HG02678 (cell line): ENCODE data around the gene SPEF1.
A peak's percentile ranks its signal among the peaks of the same experiment; 100 is the strongest.

Experiments used
- ATAC-seq: cut with Tn5 transposase; IDR thresholded peaks from one replicate; pipeline ENCODE4 v1.9.1; 2021; ENCODE audit warnings: mild to moderate bottlenecking, moderate library complexity; ENCODE audit not compliant: unreplicated experiment

SPEF1 gene

DNA sequence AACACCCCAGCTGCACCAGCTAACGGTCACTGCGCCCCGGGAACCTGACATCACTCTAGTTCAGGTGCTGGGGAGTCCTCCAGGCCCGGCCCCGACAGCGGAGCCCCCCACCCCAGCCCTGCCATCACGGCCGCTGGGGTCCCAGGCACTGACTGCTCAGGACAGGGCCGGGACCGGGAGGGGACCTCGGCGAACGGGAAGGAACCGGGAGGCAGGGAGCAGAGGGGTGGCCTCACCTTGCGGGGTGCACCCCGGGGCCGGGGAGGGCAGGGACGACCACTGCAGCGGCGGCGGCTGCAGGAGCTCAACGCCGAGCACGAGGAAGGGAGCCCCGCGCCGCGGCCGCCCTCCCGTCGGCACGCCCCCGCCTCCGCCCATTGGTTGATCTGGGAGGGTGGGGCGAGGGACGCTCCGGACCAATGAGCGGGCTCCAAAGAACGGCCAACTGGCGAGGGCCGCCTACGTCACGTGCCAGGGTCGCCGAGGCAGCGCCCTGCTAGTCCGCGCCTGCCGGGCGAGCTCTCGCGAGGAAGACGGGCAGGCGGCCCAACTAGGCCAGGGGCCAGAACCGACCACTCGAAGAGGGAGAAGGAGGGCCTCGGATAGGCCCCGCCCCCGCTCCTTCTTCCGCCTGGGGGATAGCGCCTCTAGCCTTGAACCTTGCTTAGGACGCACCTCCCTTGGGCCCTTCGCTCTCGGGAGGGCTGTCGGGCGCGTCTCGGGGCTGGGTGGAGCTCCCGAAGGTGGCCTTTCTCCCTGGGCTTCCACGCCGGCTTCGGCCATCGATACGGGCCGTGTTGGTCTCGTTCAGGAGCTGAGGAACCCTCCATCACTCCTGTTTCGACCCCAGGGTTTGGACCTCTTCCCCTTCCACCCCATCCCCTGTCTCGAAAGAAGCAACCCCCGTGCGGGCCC, 13.6 kb downstream of the SPEF1 start, which contains the start of gene ADISSP:
TSS of gene ADISSP (minus strand) at position 327 of the 915 bp plus-strand sequence. CDS start 7,653 bp downstream, outside the sequence.
- ATAC-seq = peak; percentile 96

GRCh38 chr20:3767110-3767426, 14.2 kb downstream of the SPEF1 start:
- no peak for ATAC-seq

GRCh38 chr20:3766422-3767109, 14.7 kb downstream of the SPEF1 start:
- ATAC-seq = no peak

- ATAC-seq = no peak
These were observed 15.9 kb downstream of the SPEF1 start for GRCh38 chr20:3765171-3765882.

DNA sequence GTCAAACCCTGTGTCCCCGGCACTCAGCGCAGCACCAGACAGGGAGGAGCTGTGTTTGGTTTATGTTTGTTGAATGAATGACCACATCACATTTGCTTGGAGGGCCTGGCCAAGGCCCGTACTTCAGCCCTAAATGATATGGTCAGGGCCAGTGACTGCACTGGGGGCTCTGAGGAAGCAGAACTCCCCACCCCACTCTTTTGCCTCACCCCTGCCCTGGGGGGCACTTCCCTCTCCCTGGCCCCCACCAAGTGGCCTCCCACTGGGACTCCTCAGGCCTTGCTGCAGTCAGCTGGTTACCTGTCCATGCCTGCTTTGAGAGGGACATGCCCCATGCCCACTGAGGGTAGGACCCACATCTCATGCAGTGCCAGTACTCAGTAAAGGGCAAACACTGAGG, 16.6 kb downstream of the SPEF1 start:
- no peak for ATAC-seq

DNA sequence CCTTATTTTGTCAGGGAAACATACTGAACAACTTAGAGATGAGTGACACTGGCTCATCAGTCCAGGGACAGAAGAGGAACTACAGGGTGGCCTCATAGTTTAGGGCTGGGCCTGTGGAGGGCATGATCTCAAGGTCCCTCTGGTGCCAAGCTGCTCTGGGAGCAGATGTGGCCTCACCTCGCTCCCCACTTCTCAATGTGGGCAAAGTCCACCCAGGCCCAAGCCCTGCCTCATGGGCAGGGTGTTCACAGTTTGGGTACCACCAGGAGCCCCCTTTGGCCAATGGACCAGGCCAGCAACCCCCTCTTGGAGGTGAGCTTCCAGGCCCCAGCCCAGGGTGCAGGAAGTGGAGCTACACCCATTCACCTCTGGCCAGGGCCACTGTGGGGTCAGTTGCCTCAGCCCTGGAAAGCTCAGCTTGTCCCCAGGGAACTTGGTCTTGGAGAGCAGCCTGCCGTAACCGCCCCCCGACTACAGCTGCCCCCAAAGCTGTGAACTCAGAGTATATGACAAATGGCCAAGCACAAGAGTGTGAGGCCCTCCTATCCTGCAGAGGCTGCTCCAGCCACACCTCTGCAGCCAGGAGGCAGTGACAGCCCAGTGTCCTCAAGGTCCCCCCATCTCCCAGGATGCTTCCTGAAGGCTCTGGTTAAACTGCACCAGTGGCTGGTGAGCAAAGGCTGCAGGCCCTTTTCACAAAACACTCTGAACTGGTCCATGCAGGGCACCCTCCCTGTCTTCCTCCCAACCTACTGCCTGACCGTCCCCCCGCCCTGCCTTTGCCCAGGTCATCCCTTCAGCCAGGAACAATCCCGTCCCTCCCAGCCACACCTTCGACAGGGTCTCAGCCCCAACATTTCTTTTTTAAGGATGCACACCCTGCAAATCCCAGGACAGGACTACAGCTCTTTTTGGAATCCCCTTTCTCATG, 17.3 kb downstream of the SPEF1 start:
- ATAC-seq = no peak

DNA sequence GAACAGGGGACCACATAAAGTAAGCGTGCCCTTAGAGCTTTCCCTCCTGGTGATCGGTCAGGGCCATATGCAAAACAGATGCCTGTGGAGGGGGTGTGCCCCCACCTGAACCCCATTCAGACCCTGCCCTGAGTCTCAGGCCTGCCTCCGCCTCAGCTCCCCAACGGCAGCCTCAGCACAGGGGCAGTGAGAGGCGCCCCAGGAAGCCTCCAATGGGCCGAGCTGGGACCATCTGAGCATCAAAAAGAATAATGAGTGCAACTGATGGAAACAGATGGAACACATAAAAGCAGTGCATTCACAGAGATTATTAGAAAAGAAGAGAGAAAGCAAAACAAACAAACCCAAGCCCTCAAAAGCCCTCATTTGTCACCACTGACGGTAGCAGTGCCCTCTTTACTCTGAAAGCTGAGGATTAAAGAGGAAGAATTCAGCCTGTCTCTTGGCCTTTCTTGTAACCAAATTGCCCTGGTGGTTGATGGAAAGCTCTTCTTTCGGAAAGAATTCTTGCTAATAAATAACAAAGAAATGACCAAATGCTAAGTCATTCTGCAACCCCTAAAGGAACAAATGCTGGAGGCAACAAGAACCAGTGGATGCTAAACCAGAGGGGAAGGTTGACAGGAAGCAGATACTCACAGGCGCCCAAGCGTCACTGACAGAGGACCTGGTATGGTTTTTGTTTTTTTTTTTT, 20.4 kb downstream of the SPEF1 start:
- ATAC-seq = no peak

DNA sequence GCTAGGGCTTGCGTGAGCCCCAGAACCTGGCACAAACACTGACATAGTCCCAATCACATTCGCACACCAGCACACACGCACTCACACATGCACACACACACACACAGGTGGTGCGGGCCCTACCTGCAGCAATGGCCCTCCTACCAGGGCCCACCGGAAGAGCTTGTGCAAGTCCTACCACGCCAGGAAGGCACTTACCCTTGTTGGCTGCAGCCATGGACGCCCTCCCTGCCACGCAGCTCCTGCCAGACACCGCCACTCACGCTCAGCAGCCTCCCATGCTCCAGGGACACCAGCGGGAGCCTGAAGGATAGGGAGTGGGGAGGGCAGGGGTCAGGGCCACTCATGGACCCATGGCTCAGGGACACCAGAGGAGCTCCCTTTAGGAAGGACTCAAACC, 21.4 kb downstream of the SPEF1 start:
- no peak for ATAC-seq

GRCh38 chr20:3759316-3759823, 21.9 kb downstream of the SPEF1 start:
- ATAC-seq = no peak

- no peak for ATAC-seq
These were observed 22.7 kb downstream of the SPEF1 start for GRCh38 chr20:3758566-3758965.

GRCh38 chr20:3757268-3757667, 24.0 kb downstream of the SPEF1 start:
- ATAC-seq = no peak

DNA sequence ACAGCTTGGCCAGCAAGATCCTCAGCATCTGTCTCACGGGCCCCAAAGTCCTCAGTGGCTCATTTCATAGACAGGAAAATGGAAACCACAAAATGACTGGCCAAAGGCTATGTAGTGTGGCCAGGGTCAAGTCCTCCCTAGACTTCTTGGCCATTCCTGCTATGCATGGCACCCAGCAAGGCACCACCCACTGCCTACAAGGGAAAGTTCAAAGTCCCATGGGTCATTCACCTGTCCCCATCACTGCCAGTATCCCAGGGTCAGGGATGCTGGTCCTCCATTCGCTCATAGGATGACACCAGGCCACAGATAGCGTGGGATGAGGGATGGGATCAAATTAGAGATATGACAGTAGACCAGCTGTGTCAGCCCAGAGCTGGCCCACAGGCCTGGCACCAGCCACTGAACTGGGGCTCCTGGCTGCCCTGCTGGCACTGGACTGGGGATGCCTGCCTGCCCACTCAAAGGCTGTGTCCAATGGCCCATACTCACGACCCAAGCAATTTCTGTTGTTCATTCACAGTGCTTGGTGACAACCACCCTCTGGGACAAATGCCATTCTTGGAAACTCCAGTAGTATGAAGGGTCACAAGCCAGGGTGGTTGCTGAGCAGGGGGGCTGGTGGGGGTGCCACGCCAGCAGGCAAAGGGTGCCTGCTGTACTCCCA, 25.3 kb downstream of the SPEF1 start:
- ATAC-seq = no peak

DNA sequence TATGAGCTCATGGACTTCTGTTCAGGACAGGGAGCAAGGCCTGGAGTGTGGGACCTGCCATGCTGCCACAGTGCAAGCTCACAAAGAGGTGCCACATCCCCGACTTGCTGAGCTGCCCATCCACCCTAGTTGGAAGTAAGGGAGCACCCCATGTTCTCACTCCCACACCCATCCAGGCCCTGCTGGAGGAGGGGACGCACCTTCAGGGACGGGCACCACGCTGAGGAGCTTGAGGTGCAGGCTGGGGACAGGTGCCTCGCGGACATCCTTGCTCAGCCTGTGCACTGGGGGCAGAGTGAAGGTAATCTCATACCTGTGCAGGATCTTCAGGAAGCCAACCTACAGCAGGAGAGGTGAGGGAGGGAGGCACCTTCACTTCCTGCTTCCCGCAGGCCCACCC, 26.0 kb downstream of the SPEF1 start:
- ATAC-seq = no peak

- no peak for ATAC-seq
These were observed 27.0 kb downstream of the SPEF1 start for GRCh38 chr20:3754276-3754630.

DNA sequence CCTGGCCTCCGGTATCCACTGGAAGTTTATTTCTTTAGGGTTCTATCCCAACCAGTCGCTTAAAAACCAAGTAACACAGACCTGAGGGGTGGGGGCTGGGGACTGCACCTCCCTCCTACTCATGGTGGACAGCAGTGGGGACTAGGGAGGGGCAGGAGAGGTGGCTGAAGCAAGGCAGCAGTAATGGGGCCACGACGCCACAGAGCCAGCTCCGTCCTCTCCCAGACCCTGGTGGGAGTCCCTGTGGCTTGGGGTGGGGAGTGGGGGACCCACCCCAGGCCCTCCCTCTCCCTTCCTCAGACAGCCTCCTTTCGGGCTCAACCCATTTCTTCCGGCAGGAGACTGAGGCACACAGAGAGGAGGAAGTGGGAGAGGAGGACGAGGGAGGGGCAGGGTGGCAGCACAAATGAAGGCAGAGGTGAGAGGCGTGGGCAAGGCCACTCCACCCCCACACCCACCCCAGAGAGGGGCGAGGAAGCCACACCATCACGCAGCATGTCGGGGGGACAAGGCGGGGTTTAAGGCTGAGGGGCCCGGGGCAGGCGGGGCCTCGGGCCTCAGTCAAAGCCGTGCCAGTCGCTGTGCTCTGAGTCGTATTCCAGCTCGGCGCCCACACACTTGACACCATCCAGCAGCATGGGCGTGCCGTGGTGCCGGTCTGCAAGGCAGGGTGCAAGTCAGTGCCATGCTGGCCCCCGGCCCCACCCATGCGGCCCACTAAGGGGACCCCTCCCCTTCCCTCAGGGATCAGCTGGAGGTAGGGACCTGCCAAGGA, 27.6 kb downstream of the SPEF1 start:
- ATAC-seq = no peak

- no peak for ATAC-seq
These were observed 28.1 kb downstream of the SPEF1 start for GRCh38 chr20:3753098-3753497.

GRCh38 chr20:3752386-3752759, 28.9 kb downstream of the SPEF1 start:
- ATAC-seq = no peak

DNA sequence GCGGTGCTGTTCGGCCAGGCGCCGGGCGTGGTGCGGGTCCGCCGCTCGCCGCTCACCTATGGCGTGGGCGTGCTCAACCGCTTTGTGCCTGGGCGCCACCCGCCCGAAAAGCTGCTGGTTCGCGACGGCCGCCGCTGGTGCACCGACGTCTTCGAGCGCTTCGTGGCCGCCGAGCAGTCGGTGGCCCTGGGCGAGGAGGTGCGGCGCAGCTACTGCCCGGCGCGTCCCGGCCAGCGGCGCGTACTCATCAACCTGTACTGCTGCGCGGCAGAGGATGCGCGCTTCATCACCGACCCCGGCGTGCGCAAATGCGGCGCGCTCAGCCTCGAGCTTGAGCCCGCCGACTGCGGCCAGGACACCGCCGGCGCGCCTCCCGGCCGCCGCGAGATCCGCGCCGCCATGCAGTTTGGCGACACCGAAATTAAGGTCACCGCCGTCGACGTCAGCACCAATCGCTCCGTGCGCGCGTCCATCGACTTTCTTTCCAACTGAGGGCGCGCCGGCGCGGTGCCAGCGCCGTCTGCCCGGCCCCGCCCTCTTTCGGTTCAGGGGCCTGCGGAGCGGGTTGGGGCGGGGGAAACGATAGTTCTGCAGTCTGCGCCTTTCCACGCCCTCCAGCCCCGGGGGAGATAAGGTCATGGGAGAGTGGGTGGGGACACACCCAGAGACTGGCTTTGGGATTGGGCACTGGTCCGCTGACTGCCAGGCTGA, 29.4 kb downstream of the SPEF1 start:
- ATAC-seq = no peak
